HG02623 (cell line): ENCODE data around the gene TSPYL1.
"Not testable (repeated sequence)": the region's sequence is repeated elsewhere in the genome, so short reads cannot be mapped to it uniquely, and the experiment has no call there.

Source experiments
- ATAC-seq: cut with Tn5 transposase; IDR thresholded peaks from one replicate; pipeline ENCODE4 v1.9.1; 2021; ENCODE audit warnings: moderate library complexity; ENCODE audit not compliant: unreplicated experiment

TSPYL1 gene

DNA sequence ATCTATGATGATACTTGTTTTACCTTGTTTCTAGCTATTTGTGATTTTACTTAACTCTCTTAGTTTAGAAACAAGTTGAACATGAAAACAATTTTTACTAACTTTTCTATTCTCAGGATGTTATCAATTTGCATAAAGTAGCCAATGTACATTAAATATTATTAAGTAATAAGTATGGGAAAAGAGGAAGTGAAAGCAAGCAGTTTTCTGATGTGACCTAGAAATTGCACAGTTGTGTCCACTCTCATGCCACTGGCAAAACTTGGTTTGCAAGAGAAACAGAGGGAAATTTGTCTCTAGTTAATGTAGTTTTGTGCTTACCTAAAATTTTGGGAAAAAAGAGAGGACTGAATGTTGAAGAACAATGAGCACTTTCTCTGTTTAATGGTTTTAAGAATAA lies 19.2 kb upstream of the TSPYL1 start:
- ATAC-seq, result no peak

DNA sequence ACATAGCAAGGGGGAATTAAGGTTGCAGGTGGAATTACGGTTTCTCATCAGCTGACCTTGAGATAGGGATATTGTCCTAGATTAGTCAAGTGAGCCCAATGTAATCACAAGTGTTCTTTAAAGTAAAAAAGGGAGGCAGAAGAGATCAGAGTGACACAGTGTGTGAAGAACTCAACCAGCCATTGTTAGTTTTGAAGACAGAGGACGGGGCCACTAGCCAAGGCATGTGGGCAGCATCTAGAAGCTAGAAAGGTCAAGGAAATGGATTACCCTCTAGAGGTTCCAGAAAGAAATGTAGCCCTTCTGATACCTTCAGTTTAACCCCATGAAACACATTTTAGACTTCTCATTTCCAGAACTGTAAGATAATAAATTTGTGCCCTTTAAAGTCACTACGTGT lies 18.5 kb upstream of the TSPYL1 start:
- no peak for ATAC-seq

DNA sequence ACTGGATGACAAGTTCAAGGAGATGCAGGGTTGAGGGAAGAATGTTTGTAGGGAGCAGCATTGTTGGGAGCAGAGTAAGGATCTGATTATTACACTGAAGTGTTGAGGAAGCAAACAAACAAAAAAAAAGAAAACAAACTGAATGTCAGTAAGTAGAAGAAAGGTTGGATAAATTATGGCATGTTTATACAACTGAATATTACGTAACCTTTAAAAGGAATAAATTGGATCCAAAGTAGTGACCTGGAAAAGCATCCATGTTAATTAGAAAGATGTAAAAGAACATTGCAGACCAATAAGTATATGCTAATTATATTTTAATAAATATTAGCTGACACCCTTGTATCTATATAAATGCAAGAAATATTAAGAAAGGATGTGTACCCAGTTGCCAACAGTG lies 12.8 kb upstream of the TSPYL1 start:
- no peak for ATAC-seq

DNA sequence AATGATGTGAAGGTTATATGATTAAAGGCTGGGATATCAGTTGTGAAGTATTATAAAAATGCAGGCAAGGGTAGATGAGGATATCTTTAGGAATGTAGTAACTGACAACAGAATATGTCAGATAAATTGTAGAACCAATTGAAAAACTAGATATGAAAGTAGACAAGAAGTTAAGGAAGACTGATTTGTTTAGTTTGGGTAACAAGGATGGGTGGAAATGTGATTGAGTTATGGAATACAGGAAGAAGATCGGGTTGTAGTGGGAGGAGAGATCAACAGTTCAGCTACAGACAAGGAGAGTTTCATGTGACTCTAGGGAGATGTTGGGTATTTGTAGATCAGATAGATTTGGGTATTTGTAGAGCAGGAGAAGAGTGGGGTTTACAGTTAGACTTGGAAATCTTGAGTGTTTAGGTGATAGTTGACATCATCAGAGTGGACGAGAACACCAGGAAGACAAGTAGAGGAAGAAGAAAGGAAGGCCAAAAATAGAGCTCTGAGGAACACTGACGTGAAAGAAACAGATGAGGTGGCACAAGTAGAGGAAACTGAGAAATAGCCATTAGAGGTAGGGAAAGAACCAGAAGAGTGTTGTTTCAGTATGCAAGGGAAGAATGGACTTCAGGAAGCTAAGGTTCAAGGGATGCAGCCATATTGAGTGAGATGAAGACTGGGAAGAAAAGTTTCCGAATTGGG lies 12.1 kb upstream of the TSPYL1 start:
- ATAC-seq, result no peak

DNA sequence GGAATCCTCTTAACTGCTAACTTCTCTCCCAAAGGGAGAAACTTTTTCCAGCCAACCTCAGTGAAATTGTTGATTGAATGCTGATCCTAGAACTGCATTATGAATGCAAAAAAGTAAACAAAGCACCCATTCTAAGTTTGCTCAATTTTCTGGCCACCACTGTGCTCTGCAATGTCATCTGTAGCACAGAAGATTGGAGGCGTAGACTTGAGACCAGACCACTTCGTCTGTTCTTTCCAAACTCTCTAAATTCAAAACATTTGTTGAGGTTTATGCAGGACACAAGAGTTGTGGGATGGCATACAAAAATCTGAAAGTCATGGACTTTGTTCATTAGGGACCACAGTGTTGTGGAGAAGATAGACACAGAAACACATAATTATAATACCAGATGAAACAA lies 11.1 kb upstream of the TSPYL1 start:
- no peak for ATAC-seq

DNA sequence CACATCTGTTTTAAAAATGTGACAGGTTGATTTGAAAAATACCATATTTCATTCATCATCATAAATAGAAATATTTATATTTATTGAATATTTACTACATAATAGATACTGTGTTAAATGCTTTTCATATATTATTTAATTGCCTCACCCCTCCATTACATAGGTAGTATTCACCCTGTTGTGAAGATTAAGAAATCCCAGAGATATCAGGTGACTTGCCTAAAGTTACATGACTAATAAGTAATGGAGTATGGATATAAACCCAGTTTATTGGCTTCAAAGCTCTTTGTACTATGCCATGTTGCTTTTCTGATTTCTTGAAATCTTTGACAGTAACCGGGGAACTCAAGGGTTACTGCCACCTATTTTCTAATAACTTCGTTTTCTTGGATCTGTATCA lies 10.1 kb upstream of the TSPYL1 start:
- no peak for ATAC-seq

DNA sequence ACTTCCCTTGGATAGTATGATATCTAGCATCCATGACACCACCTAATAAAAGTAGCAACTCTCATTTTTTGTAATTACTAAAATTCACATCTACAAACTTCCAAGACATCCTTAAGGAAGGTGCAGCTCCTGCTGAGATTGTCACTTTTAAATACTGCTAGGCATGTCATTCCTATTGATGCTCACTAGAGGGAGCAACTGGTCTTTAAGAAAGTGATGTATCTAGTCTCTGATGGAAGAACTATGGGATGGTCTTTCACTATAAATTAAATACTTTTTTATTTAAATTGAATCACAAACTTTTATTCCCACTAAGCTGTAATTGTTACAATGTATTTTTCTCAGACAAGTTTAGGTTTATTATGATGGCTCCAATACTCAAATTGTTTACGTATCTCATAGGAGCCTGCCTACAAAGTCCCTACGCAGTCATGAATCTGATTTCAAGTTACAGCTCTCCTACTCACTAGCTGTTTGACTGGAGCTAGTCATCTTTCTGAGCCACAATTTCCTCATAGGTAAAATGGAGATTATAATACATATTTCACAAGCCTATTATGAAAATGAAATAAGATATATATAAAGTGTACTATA lies 8.1 kb upstream of the TSPYL1 start:
- no peak for ATAC-seq

DNA sequence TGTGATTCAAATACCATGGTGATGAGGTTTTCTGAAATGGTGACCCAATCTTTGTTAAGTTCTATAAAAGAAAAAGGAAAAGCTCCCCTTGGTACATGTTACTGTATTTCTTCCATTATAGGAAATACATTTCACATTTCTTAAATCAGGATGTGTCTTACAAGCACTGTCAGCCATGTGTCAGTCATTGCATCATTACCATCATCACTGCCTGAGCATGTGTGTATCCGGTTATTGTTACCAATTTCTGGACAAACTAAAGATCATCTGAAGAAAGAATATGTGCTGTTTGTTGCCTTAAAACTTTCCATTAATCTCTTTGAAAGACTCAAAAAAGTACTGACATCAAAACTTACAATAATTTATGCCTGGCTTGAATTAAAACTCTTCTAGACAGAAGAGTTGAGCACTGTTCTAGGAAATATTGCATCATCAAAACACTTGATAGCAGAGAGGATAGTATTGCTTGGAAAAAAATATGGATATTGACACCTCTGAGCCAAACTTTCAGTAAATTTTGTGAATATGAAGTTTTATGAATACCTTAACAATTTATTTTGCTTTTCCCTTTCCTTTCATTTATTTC lies 7.1 kb upstream of the TSPYL1 start:
- no peak for ATAC-seq

DNA sequence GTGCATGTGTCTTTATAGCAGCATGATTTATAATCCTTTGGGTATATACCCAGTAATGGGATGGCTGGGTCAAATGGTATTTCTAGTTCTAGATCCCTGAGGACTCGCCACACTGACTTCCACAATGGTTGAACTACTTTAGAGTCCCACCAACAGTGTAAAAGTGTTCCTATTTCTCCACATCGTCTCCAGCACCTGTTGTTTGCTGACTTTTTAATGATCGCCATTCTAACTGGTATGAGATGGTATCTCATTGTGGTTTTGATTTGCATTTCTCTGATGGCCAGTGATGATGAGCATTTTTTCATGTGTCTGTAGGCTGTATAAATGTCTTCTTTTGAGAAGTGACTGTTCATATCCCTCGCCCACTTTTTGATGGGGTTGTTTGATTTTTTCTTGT lies 5.3 kb upstream of the TSPYL1 start:
- not testable (repeated sequence) for ATAC-seq

DNA sequence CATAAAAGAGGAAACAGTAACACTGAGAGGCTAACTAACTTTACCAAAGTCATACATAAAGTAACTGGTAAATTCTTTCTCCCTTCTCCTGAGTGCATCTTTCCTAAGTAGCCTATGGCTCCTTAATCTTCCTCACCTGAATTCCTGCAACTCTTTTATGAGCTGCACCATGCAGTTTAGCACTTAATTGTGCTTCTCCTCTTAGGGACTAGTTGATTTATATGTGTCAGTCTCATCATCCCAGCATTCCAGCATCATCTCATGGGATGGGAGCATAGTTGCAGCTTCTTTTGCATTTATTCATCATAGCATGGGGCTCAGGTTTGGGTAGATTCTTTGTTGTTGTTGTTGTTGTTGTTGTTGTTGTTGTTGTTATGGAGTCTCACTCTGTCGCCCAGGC lies 3.5 kb upstream of the TSPYL1 start:
- no peak for ATAC-seq

DNA sequence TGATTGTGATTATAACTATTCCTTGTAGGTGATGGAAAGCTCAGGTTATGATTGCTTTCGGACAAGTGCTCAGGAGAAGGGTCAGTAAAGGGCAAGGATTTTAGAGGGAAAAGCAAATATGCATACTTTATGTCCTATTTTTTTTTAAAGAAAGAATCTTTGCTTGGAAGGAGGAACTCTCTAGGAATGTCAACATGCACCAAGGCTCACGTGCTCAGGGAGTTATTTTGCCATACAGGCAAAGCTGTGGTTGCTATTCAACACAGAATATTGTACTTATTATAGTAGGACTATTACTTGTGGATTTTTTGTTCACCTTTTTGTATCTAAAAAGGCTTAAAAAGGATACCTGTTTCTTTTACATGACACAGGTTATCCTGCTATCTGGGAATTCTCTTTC lies 3.0 kb upstream of the TSPYL1 start:
- no peak for ATAC-seq

DNA sequence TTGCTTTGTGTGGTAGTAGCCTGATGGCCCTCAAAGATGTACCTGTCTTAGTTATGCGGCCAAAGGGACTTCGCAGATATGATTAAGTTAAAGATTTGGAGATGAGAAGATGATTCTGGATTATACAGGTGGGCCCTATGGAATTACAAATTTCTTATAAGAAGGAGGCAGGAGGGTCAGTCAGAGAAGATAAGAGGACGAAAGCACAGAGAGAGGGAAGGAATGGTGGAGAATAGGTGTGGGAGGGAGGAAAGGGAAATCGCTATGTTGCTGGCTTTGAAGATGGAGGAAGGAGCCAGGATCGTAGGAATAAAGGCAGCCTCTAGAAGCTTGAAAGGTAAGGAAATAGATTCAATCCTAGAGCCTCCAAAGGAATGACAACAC lies 1.2 kb upstream of the TSPYL1 start:
- no peak for ATAC-seq

DNA sequence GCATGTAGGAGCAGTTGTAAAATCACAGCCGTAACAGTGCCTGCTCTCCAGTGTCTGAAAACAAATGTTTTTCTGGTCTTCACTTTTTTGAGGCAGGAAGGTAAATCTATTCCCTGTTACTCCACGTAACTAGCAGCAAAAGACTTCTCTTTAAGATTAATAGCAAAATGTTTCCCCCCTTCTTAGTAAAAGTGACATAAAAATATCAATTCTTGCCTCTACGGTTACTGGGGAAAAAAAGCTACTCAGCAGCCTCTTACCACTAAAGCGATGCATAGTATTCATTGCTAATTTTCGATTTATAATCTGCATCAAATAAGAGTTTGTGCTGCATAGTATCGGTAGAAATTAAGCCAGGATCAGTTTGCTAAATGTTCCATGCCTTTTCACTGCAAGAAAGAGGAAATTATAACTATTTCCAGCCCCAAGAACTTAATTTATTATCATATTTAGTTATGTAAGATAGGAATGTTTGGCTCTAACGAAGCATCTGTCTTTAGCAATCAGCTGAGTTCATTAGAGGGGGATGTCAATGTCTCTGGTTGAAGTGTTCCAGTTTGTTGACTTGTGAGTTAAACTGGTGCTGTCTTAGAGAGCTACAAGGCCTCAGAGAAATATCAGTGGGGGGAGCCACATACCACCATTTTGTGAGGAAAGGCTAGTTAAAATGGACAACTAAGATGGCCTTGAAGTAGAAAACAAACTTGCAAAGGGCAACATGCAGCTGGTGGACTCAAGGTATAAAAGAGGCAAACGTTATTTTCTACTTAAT lies 617 bp upstream of the TSPYL1 start:
- no peak for ATAC-seq

DNA sequence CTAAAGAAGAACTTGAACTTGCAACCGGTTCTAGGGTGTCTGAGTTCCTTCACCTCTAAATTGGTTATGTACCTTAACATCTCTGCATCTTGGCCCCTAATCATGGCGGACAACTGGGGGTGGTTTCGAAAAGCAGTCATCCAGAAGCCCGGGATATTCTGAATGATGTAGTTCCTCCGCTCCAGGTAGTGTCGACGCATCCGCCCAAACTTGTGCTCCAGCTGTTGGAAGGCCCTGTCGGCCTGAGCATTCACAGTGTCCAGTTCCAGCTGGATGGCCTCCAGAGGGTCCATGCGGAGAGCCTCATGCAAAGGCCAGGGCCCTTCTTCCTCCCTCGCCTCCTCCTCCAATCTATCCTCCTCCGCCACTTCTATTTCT lies 887 bp downstream of the TSPYL1 start:
- ATAC-seq, result no peak

DNA sequence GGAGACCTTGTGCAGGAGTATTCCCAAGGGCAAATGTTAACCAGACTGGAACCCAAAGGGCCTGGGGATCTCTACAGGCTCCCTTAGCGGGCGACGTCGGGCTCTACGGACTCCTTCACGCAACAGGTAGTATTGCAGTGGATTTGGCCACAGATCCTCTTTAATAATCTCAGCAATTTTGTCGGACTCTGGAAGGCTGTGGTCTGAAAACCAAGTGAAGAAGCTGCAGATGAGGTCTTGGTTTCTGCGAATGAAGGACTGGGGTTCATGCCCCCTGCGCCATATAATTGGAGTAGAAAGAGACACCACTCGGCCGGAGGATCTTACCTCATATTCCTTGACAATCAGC lies 1.3 kb downstream of the TSPYL1 start:
- ATAC-seq, result no peak

DNA sequence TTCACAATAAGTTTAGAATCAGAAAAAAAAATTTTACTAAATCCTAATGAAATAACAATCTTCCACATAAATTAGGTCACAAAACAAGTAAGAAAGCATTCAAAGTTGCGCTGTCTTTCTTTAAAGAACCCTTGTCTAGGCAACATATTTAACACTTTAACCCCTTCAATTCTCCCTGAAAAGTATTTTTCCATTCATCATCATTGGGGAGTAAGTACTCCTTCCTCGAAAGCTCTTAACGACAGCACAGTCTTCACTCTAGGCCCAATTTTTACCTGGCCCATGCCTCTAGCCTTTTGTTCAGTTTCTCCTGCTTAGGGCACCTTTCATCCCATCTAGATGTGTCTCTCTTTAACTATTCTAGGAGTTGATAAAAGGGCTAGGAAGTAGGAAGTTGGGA lies 2.6 kb downstream of the TSPYL1 start:
- no peak for ATAC-seq

DNA sequence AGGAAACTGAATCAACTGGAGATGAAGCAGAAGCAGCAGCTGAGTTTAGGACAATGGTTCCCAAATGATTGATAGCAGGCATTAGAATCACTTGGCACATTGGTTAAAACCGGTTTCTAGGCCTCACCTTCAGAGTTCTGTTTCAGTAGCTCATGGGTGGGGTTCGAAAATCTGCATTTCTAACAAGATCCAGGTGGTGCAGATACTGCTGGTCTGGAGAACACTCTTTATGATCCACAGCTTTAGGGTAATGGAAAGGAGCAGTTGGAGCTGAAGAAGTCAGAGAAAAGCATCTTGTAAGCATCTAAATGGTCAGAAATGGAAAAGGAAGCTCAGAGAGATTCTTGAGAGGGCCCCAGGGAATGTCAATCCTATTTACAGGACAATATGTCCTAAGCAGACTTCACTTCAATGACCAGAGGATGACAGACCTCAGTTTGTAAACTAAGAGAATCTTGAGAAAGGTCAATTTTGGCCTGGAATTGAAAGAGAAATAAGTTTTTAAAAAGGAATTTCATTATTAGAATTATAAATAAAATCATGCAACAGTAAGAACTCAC lies 8.5 kb downstream of the TSPYL1 start:
- ATAC-seq, result no peak

DNA sequence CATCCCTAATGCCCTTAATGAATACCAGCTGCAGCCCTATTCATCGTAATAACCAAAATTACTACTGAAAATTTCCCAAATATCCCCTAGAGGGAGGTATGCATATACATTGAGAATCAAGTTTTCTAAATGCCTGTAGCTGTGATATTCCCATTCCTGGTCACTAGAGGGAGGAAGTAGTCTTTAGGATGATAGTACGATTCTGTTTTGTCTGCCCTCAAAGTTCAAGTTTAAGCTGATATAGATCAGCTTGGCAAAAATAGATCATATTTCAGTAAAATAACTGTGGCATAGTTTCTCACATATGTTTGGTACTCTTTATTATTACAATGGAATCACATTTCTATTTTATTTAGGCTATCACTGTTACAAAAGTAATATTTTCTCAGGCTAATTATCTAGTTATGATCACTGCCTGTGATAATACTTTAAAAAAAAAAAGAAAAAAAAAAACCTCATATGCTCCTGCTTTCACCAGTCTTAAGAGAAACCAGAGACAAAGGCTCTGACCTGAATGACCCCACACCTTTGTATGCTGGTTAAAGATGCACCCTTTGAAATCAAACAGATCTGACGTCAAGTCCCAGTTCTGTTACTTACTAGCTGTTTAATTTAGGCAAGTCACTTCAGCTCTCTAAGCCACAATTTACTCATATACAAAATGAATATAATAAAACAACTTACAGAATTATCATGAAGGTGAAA lies 11.0 kb downstream of the TSPYL1 start:
- ATAC-seq, result peak; percentile 83

DNA sequence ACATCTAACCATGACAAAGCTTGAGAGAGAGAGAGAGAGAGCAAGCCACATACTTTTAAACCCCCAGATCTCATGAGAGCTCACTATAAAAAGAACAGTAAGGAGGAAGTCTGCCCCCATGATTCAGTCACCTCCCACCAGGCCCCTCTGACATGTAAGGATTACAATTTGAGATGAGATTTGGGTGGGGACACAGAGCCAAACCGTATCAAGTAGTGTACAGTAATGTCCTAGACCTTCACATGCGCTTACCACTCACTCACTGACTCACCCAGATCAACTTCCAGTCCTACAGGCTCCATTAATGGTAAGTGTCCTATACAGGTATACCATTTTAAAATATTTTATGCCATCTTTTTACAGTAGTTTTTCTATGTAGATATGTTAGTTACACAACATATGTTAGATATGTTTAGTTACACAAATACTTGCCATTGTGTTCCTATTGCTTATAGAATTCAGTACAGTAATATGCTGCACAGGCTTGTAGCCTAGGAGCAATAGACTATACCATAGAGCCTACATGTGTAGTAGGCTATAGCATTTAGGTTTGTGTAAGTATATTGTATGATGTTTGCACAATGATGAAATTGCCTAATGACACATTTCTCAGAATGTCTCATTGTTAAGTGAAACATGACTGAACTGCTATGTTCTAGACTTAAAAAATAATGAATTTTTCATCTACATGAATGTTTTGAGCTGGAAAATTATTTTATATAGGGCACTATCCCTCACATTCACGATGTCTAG lies 11.7 kb downstream of the TSPYL1 start:
- ATAC-seq, result no peak

DNA sequence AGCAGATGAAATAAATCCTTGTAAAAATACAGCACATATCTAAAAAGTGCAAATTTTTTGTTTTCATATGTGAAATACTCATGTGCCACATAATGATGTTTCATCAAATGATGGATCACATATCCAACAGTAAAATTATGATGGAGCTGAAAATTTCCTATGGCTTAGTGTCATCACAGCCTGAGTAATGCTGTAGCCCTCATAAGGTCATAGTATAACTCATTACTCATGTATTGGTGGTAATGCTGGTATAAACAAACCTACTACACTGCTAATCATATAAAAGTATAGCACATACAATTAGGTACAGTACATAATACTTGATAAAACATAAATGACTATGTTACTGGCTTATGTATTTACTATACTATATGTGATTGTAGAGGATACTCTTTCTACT lies 12.9 kb downstream of the TSPYL1 start:
- ATAC-seq, result no peak
